ENCODE measurements around the gene MYL7. TPM values are rescaled to one million over a fixed set of nuclear protein-coding genes. Genes with fewer than 3 reads are reported as not detected.

The MYL7 gene
- total RNA-seq, 1 donor from 2014 or later: 1.6 TPM

DNA sequence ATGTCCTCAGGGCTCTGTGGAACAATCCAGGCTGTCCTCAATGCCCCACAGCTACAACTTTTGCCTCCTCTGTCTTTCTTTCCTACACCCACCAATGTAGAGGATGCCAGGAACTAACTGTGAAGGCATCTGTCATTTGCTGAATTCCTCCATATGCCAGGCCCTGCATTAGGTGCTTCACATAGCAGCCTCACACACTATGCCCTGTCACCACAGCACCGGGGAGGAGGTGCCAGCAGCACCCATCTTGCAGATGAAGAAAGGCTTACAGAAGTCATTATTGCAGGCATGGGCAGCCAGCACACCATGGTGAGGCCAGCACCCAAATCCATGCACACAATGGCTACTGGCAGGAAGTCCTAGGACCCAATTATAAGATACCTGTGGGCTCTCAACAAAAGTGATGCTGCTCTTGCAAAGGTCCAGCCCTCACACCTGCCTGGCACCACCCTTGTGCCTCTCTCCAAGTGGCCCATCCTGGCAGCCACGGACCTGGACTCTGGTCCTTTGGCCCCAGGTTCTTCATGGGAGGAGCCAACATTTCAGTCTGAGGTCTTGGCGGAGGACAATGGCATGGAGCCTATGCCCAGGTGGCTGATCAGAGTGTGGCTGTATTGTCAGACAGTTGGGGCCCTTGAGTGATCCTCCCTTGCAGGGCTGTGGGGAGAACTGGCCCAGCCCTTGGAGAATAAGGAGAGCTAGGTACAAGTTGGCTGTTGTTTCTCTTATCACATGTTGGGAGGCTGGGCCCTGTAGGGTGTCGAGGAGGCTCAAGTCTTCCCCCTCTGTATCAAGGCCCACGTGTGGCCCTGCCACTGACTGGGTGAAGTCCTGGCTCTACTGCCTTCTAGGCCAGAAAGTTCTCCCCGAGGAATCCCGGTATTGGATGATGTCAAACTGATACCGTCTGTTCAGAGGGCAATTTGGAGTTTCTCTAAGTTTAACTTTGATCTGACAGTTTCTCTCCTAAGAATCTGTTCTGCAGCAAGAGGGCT is 14.4 kb upstream of the MYL7 start:
- Mint-ChIP-seq H3K9me3 (no peaks in the 10 kb centered on the region), H3K4me1 (ENCODE audit: unreplicated experiment) (peaks cover 4% of the 10 kb centered on the region), H3K4me3 (no peak overlapping the region), H3K36me3 (no peaks in the 10 kb centered on the region), H3K27ac (no peak overlapping the region), H3K27me3 (no peaks in the 10 kb centered on the region)
- TF ChIP-seq, protein P1, sequence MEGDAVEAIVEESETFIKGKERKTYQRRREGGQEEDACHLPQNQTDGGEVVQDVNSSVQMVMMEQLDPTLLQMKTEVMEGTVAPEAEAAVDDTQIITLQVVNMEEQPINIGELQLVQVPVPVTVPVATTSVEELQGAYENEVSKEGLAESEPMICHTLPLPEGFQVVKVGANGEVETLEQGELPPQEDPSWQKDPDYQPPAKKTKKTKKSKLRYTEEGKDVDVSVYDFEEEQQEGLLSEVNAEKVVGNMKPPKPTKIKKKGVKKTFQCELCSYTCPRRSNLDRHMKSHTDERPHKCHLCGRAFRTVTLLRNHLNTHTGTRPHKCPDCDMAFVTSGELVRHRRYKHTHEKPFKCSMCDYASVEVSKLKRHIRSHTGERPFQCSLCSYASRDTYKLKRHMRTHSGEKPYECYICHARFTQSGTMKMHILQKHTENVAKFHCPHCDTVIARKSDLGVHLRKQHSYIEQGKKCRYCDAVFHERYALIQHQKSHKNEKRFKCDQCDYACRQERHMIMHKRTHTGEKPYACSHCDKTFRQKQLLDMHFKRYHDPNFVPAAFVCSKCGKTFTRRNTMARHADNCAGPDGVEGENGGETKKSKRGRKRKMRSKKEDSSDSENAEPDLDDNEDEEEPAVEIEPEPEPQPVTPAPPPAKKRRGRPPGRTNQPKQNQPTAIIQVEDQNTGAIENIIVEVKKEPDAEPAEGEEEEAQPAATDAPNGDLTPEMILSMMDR (conservative IDR thresholded peaks at IDR 0.05): no peak
- DNase-seq (ENCODE audit: extremely low spot score, unreplicated experiment): no peak

DNA sequence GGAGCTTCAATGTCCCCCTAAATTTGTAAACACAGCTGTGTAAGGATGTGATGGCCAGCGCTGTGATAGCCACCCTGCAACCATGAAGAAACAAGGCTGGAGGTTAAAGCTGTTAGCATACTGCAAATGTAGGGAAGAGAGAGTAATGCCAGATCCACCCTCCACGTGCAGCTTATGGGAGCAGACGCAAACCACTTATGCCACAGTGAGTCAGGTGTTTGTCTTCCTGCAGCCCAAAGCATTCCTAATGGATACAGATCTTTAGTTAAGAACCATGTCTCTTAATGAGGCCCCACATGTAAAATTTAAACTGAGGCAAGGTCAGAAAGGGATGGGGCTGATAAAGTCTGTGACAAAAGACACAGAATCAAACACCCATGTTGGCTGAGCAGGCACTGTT is 13.6 kb upstream of the MYL7 start:
- TF ChIP-seq, protein P1 (conservative IDR thresholded peaks at IDR 0.05): no peak
- H3K4me1 Mint-ChIP-seq (ENCODE audit: unreplicated experiment): peaks cover 7% of the 10 kb centered on the region
- H3K27me3 Mint-ChIP-seq: no peaks in the 10 kb centered on the region
- no peak for DNase-seq (ENCODE audit: extremely low spot score, unreplicated experiment)
- no peaks in the 10 kb centered on the region for H3K36me3 Mint-ChIP-seq
- H3K4me3 Mint-ChIP-seq: no peak overlapping the region
- H3K27ac Mint-ChIP-seq: no peak overlapping the region
- no peaks in the 10 kb centered on the region for H3K9me3 Mint-ChIP-seq

DNA sequence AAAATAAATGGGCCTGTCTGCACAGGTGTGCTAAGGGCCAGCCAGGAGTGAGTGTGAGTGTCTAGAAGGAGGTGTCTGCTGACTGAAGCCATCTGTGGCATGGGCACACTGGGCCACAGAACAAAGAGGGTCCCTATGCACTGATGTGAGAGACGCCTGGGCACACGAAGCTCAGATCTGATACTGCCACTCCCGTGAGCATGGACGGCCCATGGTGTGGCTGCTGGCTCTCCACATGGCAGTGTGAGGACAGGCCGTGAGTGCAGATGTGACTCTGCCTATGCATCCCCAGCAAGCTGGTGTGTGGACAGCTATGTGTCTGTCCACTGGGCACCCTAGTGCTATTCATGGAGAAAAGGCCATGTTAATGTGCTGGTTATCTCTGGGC is 12.8 kb upstream of the MYL7 start:
- H3K27me3 Mint-ChIP-seq: no peaks in the 10 kb centered on the region
- TF ChIP-seq, protein P1 (conservative IDR thresholded peaks at IDR 0.05): no peak
- peaks cover 7% of the 10 kb centered on the region for H3K4me1 Mint-ChIP-seq (ENCODE audit: unreplicated experiment)
- no peak overlapping the region for H3K27ac Mint-ChIP-seq
- no peaks in the 10 kb centered on the region for H3K9me3 Mint-ChIP-seq
- H3K36me3 Mint-ChIP-seq: no peaks in the 10 kb centered on the region
- H3K4me3 Mint-ChIP-seq: no peak overlapping the region
- DNase-seq (ENCODE audit: extremely low spot score, unreplicated experiment): no peak

DNA sequence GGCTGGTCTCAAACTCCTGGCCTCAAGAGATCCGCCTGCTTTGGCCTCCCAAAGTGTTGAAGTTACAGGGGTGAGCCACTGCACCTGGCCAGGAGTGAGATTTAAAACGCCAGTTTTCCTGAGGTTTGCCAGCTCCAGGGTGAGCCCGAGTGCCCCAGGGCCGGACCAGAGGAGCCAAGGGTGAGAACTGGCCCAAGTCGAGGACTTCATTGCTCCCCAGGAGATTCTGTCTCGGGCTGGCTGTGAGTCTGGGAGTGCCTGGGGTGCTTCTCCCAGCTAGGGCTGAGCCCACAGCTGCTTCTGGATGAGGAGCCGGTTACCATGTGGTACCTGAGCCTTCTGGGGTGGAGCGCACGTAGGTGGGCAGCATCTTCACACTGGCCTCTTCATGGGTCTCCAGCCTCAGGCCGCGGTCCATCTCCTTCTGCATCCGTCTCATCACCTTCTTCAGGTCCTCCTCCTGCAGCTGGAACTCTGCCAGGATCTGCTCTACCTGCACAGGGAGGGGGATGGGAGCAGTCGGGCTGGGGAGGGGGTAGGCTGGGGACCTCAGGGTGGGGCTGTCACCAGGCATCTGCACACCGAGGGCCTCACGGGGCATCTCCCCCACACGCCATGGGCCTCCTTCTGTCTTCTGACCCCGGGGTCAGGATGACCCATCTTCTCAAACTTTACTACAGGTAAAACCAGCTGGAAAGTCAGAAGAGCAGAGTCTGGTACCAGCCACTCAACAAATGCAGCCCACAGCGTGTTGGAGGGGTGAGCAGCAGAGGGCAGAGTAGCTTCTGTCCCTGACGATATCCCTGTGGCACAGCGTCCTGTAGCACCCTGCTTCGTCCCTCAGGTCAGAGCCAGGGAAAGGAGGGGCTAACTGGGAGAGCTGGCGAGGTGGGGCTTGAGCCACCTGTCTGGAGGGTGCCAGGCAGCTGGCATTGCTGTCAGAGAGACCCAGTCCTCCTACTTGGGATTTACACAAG is 12.1 kb upstream of the MYL7 start:
- no peak for DNase-seq (ENCODE audit: extremely low spot score, unreplicated experiment)
- TF ChIP-seq, protein P1 (conservative IDR thresholded peaks at IDR 0.05): no peak
- Mint-ChIP-seq H3K36me3 (no peaks in the 10 kb centered on the region), H3K9me3 (no peaks in the 10 kb centered on the region), H3K4me1 (ENCODE audit: unreplicated experiment) (peaks cover 7% of the 10 kb centered on the region), H3K27me3 (no peaks in the 10 kb centered on the region), H3K4me3 (no peak overlapping the region), H3K27ac (no peak overlapping the region)

DNA sequence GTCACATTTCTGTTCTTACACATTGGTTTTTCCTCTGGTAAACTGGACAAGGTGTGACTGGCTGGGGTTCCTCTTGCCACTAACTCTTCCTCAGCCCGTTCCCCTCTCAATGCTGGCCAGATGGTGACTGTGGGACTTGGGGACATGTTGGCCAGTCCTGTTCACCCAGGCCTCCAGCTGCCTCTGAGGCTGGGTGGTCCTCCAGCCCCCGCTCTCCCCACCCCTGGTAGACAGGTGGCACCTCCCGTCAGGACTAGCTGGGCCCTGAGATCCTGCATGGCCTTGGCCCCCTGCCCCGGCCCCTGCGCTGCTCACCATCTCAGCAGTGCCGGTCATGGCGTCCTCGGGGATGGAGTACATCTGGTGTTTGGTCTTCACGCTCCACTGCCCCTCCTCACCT is 10.8 kb upstream of the MYL7 start:
- no peak overlapping the region for H3K4me3 Mint-ChIP-seq
- H3K4me1 Mint-ChIP-seq (ENCODE audit: unreplicated experiment): peaks cover 17% of the 10 kb centered on the region
- no peak for DNase-seq (ENCODE audit: extremely low spot score, unreplicated experiment)
- H3K27me3 Mint-ChIP-seq: peaks cover 6% of the 10 kb centered on the region
- H3K36me3 Mint-ChIP-seq: no peaks in the 10 kb centered on the region
- H3K27ac Mint-ChIP-seq: no peak overlapping the region
- TF ChIP-seq, protein P1 (conservative IDR thresholded peaks at IDR 0.05): no peak
- no peaks in the 10 kb centered on the region for H3K9me3 Mint-ChIP-seq

Measured in type B pancreatic cell (in vitro differentiated cells).